HS-5 (cell line): ENCODE results near the gene PTPRM.

Source experiments
- DNase-seq: peaks from one replicate; pipeline ENCODE4 v3.0.0-alpha.2; 2012; ENCODE audit warnings: low read depth

The PTPRM gene

DNA sequence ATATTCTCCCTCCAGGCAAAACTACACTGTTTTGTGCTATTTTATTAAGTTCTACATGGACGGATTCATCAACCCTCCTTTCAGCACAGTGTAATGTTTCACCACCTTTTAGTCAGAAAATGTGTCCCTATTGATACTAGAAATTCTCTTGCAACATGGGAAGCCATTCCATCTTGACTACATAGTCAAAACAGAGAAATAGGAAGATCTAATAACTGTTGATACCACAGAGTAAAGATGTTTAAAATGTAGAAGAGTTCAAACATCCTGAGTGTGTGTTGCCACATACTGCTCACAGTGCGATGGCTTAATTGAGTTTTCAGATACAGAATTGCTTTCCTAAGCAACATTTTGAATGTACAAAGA is 549.9 kb downstream of the PTPRM start:
- no peak for DNase-seq

DNA sequence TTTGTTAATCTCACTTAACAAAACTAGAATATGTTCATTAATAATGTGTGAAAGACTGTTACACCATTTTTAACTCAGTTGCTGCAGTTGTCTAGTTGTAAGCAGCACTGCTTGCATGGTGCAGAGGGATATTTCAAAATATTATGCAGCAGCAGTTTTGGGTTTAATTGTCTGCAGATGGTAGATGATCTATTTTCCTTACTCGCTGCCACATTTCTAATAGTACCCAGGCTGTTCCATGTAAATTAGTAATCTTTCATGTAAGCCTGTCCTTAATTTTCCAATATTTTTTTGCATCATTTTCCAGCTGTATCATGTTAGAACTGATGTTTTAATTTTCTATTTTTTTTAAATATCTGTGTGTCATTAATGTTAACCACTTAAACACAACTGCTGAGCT is 554.0 kb downstream of the PTPRM start:
- no peak for DNase-seq

DNA sequence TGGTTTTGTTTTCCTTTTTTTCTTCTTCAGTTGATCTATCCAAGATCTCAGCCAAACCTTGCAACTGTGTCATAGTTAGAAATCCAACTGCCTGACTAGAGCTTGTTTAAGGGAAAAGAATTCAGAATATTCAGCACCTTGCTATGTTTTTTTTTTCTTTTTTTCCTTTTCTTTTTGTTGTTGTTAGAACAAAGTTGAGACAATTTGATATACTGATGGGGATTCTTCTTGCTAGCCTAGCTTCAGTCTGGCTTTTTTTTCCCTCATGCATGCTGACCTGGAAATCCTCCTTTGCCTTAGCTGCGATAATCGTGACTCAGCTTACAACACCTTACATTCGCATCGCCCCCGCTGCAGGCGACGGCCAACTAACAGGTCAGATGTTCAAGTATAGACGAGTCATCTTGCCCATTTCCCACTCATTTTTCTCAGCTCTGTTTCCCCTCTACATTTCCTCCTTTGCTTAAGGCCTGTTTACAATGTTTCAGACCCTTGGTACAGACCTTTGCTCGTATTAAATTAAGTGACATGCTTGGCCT is 554.9 kb downstream of the PTPRM start:
- no peak for DNase-seq

DNA sequence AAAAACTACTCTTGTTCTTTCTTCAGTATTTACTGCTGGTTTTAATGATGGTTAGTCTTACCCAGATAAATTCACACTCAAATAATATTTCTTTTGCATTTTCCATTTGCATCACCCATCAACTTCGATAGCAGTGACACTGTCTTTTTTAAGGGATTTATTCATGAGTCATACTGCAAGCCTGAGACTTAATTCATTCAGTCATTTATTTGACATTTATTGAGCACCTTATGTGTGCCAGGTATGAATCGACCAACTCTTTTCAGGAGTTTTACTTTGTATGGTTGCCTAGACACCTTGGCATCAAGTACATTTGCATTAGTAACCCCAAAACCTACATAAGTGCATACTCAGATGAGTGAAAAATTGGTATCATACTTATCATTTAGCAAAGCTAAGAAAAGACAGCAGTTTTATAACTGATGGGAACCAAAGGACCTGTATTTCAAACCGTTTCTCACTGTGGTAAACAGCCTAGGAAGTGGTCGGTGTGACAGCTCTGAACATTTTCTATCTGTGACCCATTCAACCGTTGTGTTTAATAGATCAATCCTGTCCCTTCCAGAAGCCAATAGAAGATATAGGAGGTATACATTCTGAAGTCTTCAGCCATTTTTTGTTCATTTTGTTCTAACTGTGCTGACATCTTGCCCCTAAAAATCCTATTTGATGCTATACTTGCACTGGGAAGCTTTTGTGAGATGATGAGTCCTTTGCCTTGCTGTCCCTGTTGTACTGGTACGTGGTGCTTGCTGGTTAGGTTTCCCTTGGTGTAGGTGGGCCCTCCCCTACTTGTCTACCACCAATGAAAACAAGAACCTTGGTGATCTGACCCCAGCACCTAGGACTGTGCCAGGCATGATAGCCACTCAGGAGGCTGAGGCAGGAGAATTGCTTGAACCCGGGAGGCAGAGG is 557.4 kb downstream of the PTPRM start:
- no peak for DNase-seq

DNA sequence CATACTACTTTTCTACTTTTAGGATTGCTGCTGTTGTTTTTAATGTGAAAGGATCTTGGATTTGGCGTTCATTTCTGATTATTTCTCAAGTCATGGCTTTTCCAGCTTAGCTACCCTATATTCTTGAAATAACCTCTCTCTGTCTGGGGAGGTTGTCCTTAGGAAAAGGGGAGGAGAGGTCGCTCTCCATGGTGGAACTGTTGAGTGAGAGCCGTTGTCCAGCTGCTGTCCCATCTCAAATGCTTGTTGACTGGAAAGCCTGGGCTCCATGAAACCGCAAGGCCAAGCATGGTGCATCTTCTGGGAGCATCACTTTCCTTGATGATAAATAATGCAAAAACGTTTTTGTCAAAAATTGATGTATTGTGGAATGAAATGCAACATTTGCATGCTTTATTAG is 563.0 kb downstream of the PTPRM start:
- DNase-seq = no peak

DNA sequence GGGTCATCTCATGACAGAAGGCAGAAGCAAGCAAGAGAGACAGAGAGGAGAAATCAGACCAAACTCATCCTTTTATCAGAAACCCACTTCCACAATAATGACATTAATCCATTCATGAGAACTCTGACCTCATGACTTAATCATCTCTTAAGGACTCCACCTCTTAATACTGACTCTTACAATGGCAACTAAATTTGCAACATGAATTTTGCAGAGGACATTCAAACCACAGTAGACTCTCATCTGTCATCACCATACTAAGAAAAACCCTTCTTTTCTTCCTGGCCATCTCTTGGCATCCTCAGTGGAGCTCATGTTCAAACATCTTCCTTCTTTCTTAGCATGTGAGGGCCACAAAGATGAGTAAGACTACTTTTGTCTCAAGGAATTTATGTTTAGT is 565.9 kb downstream of the PTPRM start:
- no peak for DNase-seq

DNA sequence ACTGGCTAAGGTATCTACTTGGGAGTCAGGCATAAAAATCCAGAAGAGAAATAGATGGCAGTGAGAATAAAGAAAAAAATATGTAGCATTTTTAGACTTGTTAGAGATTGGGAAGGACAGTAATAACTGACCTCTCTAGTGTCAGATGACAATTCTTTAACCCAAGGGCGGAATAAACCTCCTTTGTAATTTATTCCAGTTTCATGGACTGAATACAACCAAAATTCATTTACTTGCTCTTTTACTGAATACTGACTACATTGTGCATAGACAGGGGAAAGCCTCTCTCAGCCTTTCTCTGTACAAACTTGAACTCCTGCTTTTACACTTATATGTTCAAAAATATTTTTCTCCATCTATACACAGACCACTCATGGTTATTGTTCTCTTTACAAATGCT is 566.8 kb downstream of the PTPRM start:
- no peak for DNase-seq

DNA sequence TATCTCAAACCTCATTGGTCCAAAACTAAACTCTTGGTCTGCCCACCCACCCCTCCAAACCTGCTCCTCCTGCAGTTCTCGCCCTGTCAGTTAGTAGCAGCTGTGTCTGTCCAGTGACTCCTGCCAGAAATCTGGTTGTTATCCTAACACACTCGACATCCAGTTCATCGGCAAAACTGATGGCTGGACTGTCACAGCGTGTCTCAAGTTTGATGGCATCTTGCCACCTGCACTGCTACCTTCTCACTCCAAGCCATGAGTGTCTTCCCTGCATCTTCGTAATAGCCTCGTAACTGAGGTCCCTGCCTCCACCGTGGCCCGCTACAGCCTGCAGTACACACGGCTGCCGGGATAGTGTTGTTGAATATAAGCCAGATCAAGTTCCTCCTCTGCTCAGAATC is 572.0 kb downstream of the PTPRM start:
- DNase-seq = no peak

DNA sequence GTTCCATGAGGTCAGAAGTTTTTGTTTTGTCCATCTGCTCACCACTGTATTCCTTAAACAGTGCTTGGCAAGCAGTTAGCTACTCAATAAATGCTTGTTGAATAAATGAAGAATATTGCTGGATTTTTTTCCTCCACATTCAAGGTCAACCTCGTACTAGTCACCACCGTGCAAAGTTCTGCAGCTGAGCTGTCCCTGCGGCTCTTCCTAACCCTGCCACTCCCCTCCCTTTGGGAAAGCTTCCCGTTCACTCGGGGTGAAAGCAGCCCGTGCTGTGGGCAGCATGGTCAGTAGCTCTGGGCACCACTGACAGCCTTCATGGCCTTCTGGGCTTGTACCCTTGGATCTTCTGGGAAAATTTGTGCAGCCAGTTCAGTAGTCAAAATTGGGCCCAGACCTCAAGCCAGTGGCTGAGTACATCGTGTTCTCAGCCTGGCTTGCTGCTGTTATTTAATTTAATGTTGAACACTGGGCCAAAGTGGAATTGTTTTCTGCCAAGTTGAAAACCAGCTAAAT is 572.8 kb downstream of the PTPRM start:
- no peak for DNase-seq

DNA sequence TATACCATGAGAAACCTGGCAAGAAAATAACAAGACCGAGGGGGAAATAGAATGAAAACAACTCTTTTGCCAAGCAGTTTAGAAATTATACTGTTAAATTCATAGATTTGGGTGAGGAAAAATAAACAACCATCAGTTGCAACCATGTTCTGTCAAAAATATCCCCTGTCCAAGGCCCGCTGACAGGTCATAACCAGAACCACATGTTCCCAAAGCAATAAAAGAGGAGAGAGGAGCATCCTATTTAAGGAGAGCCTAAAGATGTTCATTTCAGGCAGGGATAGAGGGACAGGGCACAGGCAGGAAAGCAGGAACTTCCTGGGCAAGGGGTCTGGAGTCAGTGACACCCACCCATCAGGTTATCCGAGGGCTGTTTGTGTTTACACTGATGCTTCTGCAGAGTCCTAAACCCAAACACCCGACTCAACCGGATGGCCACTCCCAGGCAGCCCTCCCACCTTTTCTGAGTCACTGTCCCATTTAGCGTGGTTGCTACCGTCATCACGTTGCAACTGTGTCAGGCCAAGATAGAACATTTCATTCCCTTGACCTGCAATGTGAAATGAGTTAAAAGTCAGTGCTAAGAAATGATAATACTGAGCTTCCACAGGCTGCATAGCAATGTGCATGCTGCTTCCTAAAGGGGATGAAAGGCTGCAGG is 573.9 kb downstream of the PTPRM start:
- no peak for DNase-seq

DNA sequence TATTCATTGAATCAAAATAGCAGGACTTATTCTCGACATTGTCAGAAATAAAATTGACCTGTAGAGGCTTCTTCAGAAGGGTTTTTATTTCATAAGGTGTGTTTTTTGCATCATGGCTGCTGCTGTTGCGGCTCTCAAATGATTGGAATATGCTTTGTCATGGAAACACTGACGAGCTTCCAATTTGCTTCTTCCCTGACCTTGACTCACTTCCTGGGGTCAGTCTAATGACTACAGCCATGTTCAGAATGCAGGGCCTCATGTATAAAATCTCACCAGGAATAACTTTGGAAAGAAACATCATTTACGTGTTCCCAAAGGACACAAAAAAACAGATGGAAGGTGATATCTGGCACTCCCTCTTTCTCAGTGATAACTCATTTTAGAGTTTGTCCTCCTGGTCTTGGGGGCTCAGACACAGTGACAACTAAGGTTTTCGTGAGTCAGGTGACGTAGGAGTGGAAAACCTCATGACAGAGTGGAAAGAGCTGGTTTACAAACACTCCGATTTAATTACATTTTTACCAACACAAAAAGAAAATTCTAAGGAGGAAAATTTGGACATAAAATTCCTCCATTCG is 575.1 kb downstream of the PTPRM start:
- DNase-seq = no peak

DNA sequence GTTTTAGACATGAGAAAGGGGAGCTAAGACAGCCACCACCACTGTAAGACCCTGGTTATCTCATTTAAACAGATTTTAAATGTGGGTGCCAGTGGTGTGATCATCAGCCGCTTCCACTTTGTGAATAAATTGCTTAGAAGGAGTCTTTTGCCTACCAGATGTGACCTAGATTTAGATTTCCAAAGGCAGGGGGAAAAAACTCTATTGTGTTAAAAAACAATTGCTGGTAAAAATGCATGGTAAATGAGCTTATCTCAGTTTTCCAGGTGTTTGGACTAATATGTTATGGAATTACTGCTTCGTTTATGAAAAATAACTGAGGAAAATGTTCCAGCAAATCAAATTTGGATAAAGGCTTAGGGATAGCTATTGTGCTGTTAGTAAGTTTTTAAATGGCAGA is 575.8 kb downstream of the PTPRM start:
- no peak for DNase-seq

DNA sequence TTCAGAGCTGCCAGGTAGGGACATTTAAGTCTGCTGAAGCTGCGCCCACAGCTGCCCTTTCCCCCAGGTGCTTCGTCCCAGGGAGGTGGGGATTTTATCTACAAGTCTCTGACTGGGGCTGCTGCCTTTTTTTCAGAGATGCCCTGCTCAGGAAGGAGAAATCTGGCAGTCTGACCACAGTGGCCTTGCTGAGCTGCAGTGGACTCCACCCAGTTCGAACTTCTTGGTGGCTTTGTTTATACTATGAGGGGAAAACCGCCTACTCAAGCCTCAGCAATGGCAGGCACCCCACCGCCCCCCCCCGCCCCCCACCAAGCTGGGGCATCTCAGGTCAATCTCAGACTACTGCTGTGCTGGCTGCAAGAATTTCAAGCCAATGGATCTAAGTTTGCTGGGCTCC is 584.1 kb downstream of the PTPRM start:
- no peak for DNase-seq

DNA sequence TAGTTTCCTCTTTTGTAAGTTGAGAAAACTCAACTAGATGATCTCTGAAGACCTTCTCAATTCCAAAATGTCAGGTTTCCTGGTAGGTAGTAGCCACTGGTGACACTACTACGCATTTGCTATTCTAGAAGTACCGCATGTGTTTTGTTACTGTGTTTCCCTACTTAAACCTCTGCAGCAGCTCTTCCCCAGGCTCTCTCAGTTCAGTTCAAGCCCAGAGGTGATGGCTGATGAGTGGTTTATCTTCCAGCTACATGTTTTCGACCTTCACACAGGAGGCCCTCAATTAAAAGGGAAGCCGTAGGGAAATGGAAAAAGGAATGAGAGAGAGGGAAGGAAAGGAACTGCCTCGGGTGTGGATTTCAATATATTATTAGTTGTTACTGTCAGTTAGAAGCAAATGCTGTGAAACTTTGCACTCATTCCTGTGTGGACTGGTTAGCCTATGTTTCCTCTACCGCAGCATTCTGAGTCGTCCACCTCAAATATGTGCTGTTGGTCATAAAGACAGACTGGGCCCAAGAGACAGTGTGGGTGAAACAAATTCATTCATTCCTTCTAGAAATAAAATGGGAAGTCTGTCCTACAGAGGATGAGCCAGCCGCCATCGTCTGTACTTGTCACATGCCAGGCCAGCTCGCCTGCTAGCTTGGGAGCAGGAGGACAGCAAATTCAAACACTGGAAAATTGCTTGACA is 586.9 kb downstream of the PTPRM start:
- DNase-seq = peak; percentile 22

DNA sequence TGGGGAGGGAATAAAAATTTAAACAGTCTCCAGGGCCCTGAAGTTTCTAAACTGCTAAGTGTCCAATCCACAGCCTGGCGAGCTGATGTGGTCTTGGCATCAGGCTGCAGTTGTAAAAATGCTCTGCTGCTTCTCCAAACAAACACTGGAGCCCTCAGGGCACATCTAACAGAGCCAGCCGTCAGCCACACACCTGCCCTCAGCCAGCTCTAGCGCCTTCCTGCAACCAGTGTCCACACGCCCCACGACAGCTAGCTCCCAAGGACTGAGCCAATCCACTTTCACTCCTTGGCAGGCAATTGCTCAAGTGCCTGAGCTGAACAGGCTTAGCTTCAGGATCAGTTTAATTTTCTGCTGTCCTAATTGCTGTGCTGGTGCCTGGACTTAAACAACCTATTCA is 595.7 kb downstream of the PTPRM start:
- DNase-seq = no peak

DNA sequence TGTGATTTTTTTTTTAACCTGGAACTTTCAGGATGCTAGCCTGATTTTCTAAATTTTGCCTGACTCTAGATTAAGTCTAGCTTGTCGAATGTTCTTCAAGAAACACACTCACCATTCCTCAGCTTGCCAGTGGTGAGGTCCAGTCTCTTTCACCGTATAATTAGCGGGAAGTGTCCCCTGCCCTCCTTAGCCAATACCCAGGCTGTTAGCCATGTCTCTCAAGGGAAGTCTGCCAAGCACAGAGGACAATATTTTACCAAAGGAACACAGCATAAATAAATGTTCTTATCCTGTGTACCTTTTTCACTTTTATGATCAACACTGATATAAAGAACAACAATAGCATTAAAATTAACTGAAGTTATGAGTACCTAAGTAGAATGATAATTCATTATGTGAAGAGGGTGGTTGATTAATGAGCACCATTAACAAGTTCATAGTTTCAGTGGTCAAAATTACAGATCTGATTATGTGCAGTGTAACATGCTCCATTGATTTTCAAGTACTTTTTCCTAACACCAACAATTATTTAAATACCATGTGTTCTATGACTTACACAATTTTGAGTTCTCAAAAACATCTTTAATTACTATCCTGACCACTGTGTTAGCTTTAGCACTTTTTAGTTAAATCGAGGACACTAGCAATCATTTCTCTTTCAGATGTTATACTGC is 596.3 kb downstream of the PTPRM start:
- DNase-seq = no peak

DNA sequence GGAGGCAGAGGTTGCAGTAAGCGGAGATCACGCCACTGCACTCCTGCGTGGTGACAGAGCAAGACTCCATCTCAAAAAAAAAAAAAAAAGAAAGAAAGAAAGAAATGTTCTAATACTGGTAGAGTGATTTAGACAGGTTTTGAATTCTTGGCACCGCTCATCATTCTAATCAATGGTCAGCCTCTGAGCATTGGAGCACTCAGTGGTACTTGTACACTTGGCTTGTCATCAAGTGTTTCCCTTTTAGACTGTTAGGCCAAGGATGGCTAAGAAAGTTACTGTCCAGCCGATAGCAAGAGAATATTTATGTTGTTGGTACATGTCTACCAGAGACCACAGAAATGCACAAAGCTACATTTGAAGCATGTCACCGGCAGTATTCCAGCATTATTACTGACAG is 598.0 kb downstream of the PTPRM start:
- DNase-seq = no peak

DNA sequence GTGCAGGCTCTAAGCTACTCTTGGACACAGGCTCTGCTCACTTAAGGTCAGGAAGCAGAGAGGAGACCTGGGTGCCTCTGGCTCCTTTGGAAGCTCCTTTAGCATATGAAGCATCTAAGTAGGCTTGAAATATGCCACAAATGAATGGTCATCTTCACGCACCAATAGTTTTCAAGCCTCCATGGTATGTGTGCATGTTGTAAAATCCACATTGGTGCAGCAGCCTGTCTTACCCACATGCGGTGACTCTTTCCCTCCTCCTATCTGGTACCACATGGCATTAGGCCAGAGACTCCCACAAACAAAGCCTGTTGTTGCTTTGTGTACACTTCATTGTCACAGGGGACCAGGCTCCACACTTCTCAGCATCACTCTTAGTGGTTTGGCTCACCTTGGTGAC is 599.9 kb downstream of the PTPRM start:
- DNase-seq = no peak

DNA sequence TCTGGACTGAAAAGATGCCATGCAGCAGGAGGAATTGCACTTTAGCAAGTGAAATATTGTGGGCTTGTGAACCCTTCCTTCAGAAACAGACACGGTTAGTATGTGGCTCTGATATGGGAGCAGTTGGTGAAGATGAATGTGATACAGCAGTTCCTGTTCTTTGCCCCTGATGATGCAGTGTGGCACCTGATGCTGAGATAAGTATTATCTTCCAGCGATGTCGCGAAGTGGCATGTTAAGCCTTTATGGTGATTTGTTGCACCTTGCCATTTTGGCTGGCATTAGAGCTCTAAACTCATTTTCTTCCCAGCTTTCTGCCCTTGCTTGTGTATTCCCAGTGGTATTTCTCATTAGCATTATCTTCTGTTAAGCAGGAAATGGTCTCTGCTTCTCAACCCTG is 600.6 kb downstream of the PTPRM start:
- DNase-seq = no peak

DNA sequence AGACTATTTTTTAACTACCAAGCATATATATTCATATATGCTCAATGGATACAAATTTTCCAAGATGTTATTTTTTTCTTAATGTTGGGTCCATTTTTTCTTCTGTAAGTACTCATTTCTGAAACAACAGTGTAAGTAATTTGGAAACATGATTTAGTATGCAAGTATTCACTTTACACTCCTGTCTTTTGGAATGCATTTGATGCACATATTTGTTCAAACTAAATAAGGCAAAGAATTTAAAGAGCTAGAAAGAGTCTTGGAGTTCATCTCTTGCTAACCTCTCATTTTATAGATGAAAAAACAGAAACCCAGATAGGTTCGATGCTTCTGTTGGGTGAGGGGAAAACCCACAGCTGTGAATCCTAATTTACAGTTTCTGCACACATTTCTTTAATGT is 602.6 kb downstream of the PTPRM start:
- DNase-seq = no peak

DNA sequence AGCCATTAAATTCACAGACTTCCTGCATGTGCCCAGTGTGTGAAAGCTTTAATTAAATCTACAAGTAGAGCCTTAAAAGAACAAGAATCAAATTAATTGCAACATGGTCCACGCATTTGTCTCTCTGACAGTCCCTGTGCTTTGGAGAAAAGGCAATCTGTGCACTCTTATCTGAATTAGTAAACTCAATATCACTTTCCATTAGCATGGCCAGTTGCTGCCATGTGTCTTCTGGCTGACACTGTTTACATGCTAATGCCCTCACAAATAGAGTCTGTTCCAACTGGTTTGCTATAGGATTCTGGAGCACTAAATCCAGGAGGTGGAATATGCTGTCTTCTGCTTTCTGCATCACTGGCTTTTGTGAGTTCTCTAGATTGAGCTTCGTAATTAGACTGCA is 607.7 kb downstream of the PTPRM start:
- DNase-seq = no peak
